Right atrium auricular region (tissue), 2 donors: ENCODE results near the gene TTLL5. TPM values are rescaled to one million over a fixed set of nuclear protein-coding genes. Genes with fewer than 3 reads are reported as not detected.

Source experiments
- DNase-seq: peaks from one replicate; pipeline ENCODE4 v3.0.0-alpha.2; 2019; ENCODE audit warnings: low spot score
- H3K27ac ChIP-seq, 2 donors: fragments of 200-600 bp; sonication (generic); 1 replicate in 1 of 2; 2 replicates in 1 of 2; pipeline ENCODE4 v1.5.1; 2016 to 2019
- H3K27me3 ChIP-seq, 2 donors: fragments of 200-600 bp; sonication (generic); one replicate each; pipeline versions ENCODE4 v1.5.1 to v1.6.0; 2017 to 2019
- H3K36me3 ChIP-seq: fragments of 200-600 bp; sonication (generic); one replicate; pipeline ENCODE4 v1.5.1; 2016
- H3K4me1 ChIP-seq, 2 donors: fragments of 200-600 bp; sonication (generic); one replicate each; pipeline versions ENCODE4 v1.5.1 to v1.6.0; 2017 to 2019
- H3K4me3 ChIP-seq, 2 donors: fragments of 200-600 bp; sonication (generic); 1 replicate in 1 of 2; 2 replicates in 1 of 2; pipeline ENCODE4 v1.5.1; 2017 to 2019; ENCODE audit warnings: mild to moderate bottlenecking in 1 of 2, moderate library complexity in 1 of 2
- H3K9me3 ChIP-seq, 2 donors: fragments of 200-600 bp; sonication (generic); one replicate each; pipeline ENCODE4 v1.5.1; 2019
- total RNA-seq, 2 donors: library from RNA; depleted of rRNA; stranded (reverse); fragments of >200 nt; gene quantifications; one replicate each; pipeline ENCODE4 v1.1.0, GENCODE V29; 2016
- TF ChIP-seq, protein P1 (sequence below), 2 donors: fragments of 200-600 bp; sonication (generic); IDR thresholded peaks; one replicate each; pipeline ENCODE4 v1.5.1; 2019; ENCODE audit warnings: antibody characterized with exemption in 2 of 2

Gene TTLL5
- total RNA-seq, 2 donors from 2014 or later = 15.3 to 22.6 TPM

DNA sequence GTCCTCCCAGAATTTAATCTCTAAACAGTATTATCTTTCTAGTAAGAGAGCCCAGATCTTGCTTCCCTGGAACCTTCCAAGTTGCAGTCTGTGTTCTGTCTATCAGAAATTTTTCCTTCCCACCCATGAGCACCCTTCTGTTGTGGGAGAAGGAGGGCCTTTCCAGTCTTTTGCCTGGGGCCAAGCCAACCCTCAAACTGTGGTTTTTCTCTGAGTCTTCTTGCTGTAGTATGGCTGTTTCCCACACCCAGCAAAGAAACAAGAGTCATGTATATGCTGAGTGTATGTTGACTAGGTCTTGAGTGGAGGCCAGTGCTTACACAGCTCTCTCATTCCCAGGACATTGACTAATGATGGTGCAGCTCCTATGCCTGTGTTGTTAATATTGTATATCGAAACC is 216.2 kb downstream of the TTLL5 start:
- Histone ChIP-seq H3K27me3 (no peaks in the 10 kb centered on the region), H3K36me3 (no peaks in the 10 kb centered on the region), H3K4me1 (peaks cover 0 to 8% of the 10 kb centered on the region in 2 donors), H3K9me3 (no peaks in the 10 kb centered on the region), H3K27ac (no peak overlapping the region), H3K4me3 (no peak overlapping the region)
- TF ChIP-seq, protein P1, sequence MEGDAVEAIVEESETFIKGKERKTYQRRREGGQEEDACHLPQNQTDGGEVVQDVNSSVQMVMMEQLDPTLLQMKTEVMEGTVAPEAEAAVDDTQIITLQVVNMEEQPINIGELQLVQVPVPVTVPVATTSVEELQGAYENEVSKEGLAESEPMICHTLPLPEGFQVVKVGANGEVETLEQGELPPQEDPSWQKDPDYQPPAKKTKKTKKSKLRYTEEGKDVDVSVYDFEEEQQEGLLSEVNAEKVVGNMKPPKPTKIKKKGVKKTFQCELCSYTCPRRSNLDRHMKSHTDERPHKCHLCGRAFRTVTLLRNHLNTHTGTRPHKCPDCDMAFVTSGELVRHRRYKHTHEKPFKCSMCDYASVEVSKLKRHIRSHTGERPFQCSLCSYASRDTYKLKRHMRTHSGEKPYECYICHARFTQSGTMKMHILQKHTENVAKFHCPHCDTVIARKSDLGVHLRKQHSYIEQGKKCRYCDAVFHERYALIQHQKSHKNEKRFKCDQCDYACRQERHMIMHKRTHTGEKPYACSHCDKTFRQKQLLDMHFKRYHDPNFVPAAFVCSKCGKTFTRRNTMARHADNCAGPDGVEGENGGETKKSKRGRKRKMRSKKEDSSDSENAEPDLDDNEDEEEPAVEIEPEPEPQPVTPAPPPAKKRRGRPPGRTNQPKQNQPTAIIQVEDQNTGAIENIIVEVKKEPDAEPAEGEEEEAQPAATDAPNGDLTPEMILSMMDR (IDR thresholded peaks at IDR 0.05) = no peak
- no peak for DNase-seq

DNA sequence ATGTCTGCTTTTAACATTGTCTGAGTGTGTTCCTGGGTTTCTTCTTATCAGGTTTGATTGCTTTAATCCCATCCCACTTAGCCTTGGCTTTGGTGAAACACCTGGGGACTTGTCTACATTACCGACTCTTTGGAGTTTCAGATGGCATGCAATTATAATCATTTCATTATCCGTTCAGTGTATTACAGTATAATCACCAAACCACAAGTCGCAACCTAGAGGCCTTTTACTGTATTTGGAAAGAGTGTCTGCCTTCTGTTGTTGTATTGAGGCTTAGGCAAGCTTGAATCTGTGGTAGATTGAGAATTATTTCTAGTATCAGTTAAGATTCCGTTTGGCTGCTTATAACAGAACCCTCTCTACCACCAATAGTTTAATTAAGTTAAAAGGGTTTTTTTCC is 216.8 kb downstream of the TTLL5 start:
- H3K27ac ChIP-seq = no peak overlapping the region

DNA sequence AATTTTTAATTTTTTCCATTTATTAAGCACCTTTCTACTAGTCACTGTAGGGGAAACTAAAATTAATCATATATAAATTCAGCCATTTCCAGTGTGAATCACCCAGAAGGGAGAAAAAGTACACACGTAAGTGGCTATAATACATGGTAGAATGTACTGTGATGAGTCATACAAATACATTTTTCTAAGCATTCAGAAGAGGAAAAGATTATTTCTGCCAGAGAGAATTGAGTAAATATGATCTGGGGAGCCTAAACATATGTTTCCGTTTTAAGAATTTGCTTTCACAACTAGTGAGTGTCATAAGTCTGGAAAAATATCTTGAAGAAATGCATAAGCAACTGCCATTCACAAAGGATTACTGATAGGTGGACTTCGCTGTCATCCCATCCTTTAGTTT is 218.0 kb downstream of the TTLL5 start:
- TF ChIP-seq, protein P1 (IDR thresholded peaks at IDR 0.05) = no peak
- H3K36me3 ChIP-seq = peaks cover 7% of the 10 kb centered on the region
- no peaks in the 10 kb centered on the region for H3K9me3 ChIP-seq
- no peak overlapping the region for H3K27ac ChIP-seq
- DNase-seq = no peak
- H3K27me3 ChIP-seq = no peaks in the 10 kb centered on the region
- H3K4me3 ChIP-seq = no peak overlapping the region
- H3K4me1 ChIP-seq = peaks cover 0 to 10% of the 10 kb centered on the region in 2 donors

More for the DNA sequence above, 216.8 kb downstream of the TTLL5 start:
- Histone ChIP-seq H3K4me1 (peaks cover 0 to 8% of the 10 kb centered on the region in 2 donors), H3K27me3 (no peaks in the 10 kb centered on the region), H3K4me3 (no peak overlapping the region), H3K9me3 (no peaks in the 10 kb centered on the region), H3K36me3 (peaks cover 5% of the 10 kb centered on the region)
- DNase-seq = no peak
- TF ChIP-seq, protein P1 (IDR thresholded peaks at IDR 0.05) = no peak

DNA sequence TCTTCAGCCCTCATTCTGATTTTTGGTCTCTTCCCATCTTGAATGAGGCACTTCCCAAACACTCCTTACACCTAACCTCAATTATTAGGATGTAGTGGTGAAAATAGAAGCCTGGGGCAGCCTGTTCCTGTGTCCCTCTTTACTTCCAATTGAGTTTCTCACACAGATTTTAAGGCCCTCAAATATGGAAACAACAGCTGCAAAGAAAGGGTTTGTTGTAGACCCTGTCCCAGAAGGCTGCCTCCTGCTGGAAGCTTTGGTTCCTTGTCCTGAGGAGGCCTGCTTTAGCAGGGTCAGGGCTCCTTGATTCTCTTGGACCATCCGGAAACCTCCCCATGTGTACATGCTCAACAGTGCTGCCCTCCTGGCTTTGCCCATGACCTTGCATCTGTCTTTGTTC is 219.5 kb downstream of the TTLL5 start:
- Histone ChIP-seq H3K9me3 (no peaks in the 10 kb centered on the region), H3K4me1 (peaks cover 0 to 15% of the 10 kb centered on the region in 2 donors), H3K27ac (no peak overlapping the region), H3K27me3 (no peaks in the 10 kb centered on the region), H3K36me3 (peaks cover 7% of the 10 kb centered on the region), H3K4me3 (no peak overlapping the region)
- DNase-seq = no peak
- TF ChIP-seq, protein P1 (IDR thresholded peaks at IDR 0.05) = no peak

DNA sequence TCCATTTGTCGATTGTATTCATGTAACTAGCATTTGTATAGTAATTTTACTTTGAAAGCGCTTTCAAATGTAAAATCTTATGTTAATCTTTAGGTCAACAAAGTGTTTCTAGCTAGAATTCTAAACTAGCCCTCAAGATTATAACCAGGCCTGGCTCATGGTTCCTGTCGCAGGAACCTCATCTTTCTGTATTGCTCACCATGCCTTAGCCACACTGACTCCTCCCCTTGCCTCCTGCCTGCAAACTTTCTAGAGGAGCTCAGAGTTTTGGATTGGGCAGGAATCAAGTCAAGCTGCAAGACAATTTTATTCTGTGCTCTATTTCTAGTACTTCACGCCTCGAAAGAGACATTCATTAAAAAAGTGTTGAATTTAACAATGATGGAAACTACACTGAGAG is 220.9 kb downstream of the TTLL5 start:
- Histone ChIP-seq H3K4me1 (peaks cover 0 to 10% of the 10 kb centered on the region in 2 donors), H3K36me3 (peaks cover 7% of the 10 kb centered on the region), H3K9me3 (no peaks in the 10 kb centered on the region), H3K27ac (no peak overlapping the region), H3K4me3 (no peak overlapping the region), H3K27me3 (no peaks in the 10 kb centered on the region)
- TF ChIP-seq, protein P1 (IDR thresholded peaks at IDR 0.05) = no peak
- DNase-seq = no peak

DNA sequence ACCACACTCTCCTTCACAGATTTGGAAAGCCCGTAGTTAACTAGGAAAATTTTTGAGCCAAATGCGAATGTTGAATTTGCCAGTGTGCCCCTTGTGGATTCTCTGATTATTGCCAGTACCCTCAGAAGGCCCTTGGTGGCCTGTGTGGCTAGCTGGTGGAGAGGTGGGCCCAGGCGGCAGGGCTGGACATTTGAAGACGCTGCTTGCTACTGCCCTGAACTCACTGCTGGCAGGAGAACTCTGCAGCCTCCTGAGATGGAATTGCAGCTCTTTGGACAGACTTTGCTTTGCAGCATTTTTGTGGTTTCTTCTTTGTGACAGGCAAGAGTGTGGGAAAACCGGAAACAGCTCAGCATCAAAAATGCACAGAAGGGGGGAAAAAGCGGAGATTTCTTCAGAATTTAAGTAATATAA is 223.2 kb downstream of the TTLL5 start:
- Histone ChIP-seq H3K9me3 (no peaks in the 10 kb centered on the region), H3K36me3 (peaks cover 7% of the 10 kb centered on the region), H3K4me3 (no peak overlapping the region), H3K27ac (no peak overlapping the region), H3K4me1 (peaks cover 0 to 10% of the 10 kb centered on the region in 2 donors), H3K27me3 (no peaks in the 10 kb centered on the region)
- DNase-seq = no peak
- TF ChIP-seq, protein P1 (IDR thresholded peaks at IDR 0.05) = no peak
